ENCODE results near the gene PLCG1. TPM values are rescaled to one million over a fixed set of nuclear protein-coding genes. Genes with fewer than 3 reads are reported as not detected.

PLCG1 gene
- total and polyA plus RNA-seq, 2 experiments from 2014 or later: 27.4 to 206 TPM

- Mint-ChIP-seq H3K4me3 (no peak overlapping the region), H3K36me3 (ENCODE audit: low read depth) (peaks cover 71% of the 10 kb centered on the region), H3K27me3 (ENCODE audit: insufficient read depth, low read depth, poor library complexity) (no peaks in the 10 kb centered on the region), H3K4me1 (no peaks in the 10 kb centered on the region), H3K27ac (no peak overlapping the region), H3K9me3 (no peaks in the 10 kb centered on the region)
- Histone ChIP-seq H3K79me2 (replicated peaks; ENCODE audit: insufficient read depth) (no peaks in the 10 kb centered on the region; the same call in 1 of the 2 replicates), H3K4me2 (no peak overlapping the region), H2AFZ (no peak overlapping the region), H3K27ac (ENCODE audit: low read depth) (no peak overlapping the region), H3K9me2 (ENCODE audit: insufficient read depth) (no peaks in the 10 kb centered on the region), H3K27me3 (ENCODE audit: insufficient read depth) (no peaks in the 10 kb centered on the region), H4K20me1 (replicated peaks; ENCODE audit: insufficient read depth) (peaks cover 3% of the 10 kb centered on the region; the same call in 1 of the 2 replicates), H3K4me3 (no peak overlapping the region), H3K4me1 (ENCODE audit: insufficient read depth) (no peaks in the 10 kb centered on the region), H3F3A (replicated peaks; ENCODE audit: low read depth) (no peaks in the 10 kb centered on the region), H3K36me3 (ENCODE audit: insufficient read depth) (peaks cover 72% of the 10 kb centered on the region)
- ATAC-seq: no peak
- TF ChIP-seq ZNF114 (CRISPR knock-in tag; IDR thresholded peaks at IDR 0.05) (no peak), ZNF331 (CRISPR knock-in tag; IDR thresholded peaks at IDR 0.05; ENCODE audit: low read depth) (no peak)
- TF ChIP-seq, protein P1, sequence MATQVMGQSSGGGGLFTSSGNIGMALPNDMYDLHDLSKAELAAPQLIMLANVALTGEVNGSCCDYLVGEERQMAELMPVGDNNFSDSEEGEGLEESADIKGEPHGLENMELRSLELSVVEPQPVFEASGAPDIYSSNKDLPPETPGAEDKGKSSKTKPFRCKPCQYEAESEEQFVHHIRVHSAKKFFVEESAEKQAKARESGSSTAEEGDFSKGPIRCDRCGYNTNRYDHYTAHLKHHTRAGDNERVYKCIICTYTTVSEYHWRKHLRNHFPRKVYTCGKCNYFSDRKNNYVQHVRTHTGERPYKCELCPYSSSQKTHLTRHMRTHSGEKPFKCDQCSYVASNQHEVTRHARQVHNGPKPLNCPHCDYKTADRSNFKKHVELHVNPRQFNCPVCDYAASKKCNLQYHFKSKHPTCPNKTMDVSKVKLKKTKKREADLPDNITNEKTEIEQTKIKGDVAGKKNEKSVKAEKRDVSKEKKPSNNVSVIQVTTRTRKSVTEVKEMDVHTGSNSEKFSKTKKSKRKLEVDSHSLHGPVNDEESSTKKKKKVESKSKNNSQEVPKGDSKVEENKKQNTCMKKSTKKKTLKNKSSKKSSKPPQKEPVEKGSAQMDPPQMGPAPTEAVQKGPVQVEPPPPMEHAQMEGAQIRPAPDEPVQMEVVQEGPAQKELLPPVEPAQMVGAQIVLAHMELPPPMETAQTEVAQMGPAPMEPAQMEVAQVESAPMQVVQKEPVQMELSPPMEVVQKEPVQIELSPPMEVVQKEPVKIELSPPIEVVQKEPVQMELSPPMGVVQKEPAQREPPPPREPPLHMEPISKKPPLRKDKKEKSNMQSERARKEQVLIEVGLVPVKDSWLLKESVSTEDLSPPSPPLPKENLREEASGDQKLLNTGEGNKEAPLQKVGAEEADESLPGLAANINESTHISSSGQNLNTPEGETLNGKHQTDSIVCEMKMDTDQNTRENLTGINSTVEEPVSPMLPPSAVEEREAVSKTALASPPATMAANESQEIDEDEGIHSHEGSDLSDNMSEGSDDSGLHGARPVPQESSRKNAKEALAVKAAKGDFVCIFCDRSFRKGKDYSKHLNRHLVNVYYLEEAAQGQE (IDR thresholded peaks at IDR 0.05; ENCODE audit: unreplicated experiment): no peak
- no peak for DNase-seq (ENCODE audit: low spot score)
These were observed 35.7 kb upstream of the PLCG1 start for GRCh38 chr20:41101660-41102059.

DNA sequence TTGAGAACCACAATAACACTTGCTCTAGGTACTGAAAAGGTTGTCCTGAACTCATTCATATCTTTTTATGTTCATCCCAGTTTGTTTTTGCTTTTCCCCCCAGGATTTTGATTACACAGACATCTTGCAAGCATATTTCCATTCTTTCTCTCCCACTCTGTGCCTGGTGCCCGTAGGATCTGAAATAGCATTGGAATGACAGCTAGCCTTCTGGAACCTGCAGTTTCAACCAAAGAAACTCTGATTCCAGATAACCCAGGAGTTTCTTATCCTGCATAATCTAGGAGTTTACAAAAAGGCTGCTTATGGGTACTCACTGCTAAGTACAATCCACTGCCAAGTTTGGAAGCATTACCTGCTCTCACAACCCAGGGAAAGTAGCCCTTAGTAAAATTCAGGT lies 28.8 kb upstream of the PLCG1 start:
- Mint-ChIP-seq H3K9me3 (no peaks in the 10 kb centered on the region), H3K4me3 (no peak overlapping the region), H3K36me3 (ENCODE audit: low read depth) (peaks cover 66% of the 10 kb centered on the region), H3K27me3 (ENCODE audit: insufficient read depth, low read depth, poor library complexity) (no peaks in the 10 kb centered on the region), H3K4me1 (no peaks in the 10 kb centered on the region), H3K27ac (no peak overlapping the region)
- Histone ChIP-seq H3K79me2 (replicated peaks; ENCODE audit: insufficient read depth) (no peaks in the 10 kb centered on the region), H3K4me2 (no peak overlapping the region), H3K4me1 (ENCODE audit: insufficient read depth) (no peaks in the 10 kb centered on the region), H3K36me3 (ENCODE audit: insufficient read depth) (peaks cover 26% of the 10 kb centered on the region), H2AFZ (no peak overlapping the region), H3F3A (replicated peaks; ENCODE audit: low read depth) (no peaks in the 10 kb centered on the region), H3K27me3 (ENCODE audit: insufficient read depth) (no peaks in the 10 kb centered on the region), H3K4me3 (no peak overlapping the region), H3K9me2 (ENCODE audit: insufficient read depth) (no peaks in the 10 kb centered on the region), H3K27ac (ENCODE audit: low read depth) (no peak overlapping the region), H4K20me1 (replicated peaks; ENCODE audit: insufficient read depth) (peaks cover 3% of the 10 kb centered on the region; the same call in 1 of the 2 replicates)
- DNase-seq (ENCODE audit: low spot score) (no peak), ATAC-seq (no peak)
- TF ChIP-seq NANOG (IDR thresholded peaks at IDR 0.05; ENCODE audit: borderline replicate concordance) (no peak), EZH2phosphoT487 (IDR thresholded peaks at IDR 0.05; ENCODE audit: unreplicated experiment) (no peak), ZNF114 (CRISPR knock-in tag; IDR thresholded peaks at IDR 0.05) (no peak)
- TF ChIP-seq, protein P2, sequence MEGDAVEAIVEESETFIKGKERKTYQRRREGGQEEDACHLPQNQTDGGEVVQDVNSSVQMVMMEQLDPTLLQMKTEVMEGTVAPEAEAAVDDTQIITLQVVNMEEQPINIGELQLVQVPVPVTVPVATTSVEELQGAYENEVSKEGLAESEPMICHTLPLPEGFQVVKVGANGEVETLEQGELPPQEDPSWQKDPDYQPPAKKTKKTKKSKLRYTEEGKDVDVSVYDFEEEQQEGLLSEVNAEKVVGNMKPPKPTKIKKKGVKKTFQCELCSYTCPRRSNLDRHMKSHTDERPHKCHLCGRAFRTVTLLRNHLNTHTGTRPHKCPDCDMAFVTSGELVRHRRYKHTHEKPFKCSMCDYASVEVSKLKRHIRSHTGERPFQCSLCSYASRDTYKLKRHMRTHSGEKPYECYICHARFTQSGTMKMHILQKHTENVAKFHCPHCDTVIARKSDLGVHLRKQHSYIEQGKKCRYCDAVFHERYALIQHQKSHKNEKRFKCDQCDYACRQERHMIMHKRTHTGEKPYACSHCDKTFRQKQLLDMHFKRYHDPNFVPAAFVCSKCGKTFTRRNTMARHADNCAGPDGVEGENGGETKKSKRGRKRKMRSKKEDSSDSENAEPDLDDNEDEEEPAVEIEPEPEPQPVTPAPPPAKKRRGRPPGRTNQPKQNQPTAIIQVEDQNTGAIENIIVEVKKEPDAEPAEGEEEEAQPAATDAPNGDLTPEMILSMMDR (conservative IDR thresholded peaks at IDR 0.05; ENCODE audit: low read depth in 2 of 2): no peak
- TF ChIP-seq, protein P1 (IDR thresholded peaks at IDR 0.05; ENCODE audit: unreplicated experiment): no peak

Measured in GM23338 (cell line).